HepG2 (cell line): ENCODE data around the gene HSPA1L. TPM values are rescaled to one million over a fixed set of nuclear protein-coding genes. Genes with fewer than 3 reads are reported as not detected.
A peak's percentile ranks its signal among the peaks of the same experiment; 100 is the strongest.

Source experiments
- ARID5B ChIP-seq: IDR thresholded peaks from 2 replicates; pipeline ENCODE4 v1.4.0; 2020; ENCODE audit warnings: mild to moderate bottlenecking, missing genetic modification reagents
- ARNT2 ChIP-seq: sonication (generic); formaldehyde crosslinking; IDR thresholded peaks from 2 replicates; pipeline ENCODE4 v1.8.0; 2022; ENCODE audit warnings: mild to moderate bottlenecking, low read depth, missing genetic modification reagents, moderate library complexity
- ESRRA ChIP-seq: sonication (generic); formaldehyde crosslinking; IDR thresholded peaks from 2 replicates; pipeline ENCODE4 v1.5.1; 2020; ENCODE audit warnings: mild to moderate bottlenecking, low read depth, missing genetic modification reagents
- GABPA ChIP-seq, 2 experiments: IDR thresholded peaks; 2 replicates each; pipeline ENCODE4 v1.6.1; 2011 to 2016; ENCODE audit warnings: low read depth in 2 of 2, low read length in 1 of 2, missing biosample characterization in 1 of 2, missing genetic modification characterization in 1 of 2
- MLXIP ChIP-seq: sonication (generic); formaldehyde crosslinking; IDR thresholded peaks from 2 replicates; pipeline ENCODE4 v1.9.0; 2021; ENCODE audit warnings: missing genetic modification reagents, borderline replicate concordance
- NFAT5 ChIP-seq: sonication (generic); formaldehyde crosslinking; IDR thresholded peaks from 2 replicates; pipeline ENCODE4 v1.4.0; 2020; ENCODE audit warnings: missing genetic modification reagents
- NR2F2 ChIP-seq: IDR thresholded peaks from 2 replicates; pipeline ENCODE4 v1.6.1; 2012; ENCODE audit warnings: low read depth, inconsistent platforms, borderline replicate concordance
- THAP7 ChIP-seq: sonication (generic); formaldehyde crosslinking; IDR thresholded peaks from 2 replicates; pipeline ENCODE4 v1.8.1; 2023; ENCODE audit warnings: mild to moderate bottlenecking, missing genetic modification reagents
- ZBED4 ChIP-seq: sonication (generic); formaldehyde crosslinking; IDR thresholded peaks from 2 replicates; pipeline ENCODE4 v1.4.0; 2020; ENCODE audit warnings: missing genetic modification reagents, borderline replicate concordance
- polyA plus RNA-seq, 8 experiments: library from polyadenylated mRNA; depleted of rRNA in 3 of 8; stranded (reverse) in 7 of 8; unstranded in 1 of 8; fragments of >200 nt; fragmentation: Illumina TruSeq in 4 of 8; extraction: Trizol in 4 of 8; gene quantifications; 2 replicates each; pipeline versions ENCODE4 v1.2.1 to v1.2.3, GENCODE V29; 2011 to 2016; ENCODE audit warnings: low read depth in 4 of 8, missing spikeins in 1 of 8, mixed read lengths in 1 of 8; ENCODE audit not compliant: insufficient read depth in 1 of 8
- total RNA-seq, 5 experiments: library from RNA; depleted of rRNA; stranded (reverse); fragments of >200 nt; fragmentation: Illumina TruSeq; extraction: Trizol; gene quantifications; 2 replicates each; pipeline ENCODE4 v1.2.3, GENCODE V29; 2016; ENCODE audit warnings: low read depth in 1 of 5

Gene HSPA1L
- total and polyA plus RNA-seq, 2 of the 13 experiments (the other 11 are each of a cell fraction or from before 2014, with no cell fraction given): 0.55 to 1.0 TPM

GRCh38 chr6:31806470-31807272 lies 8.4 kb downstream of the HSPA1L start, which contains the start of gene LSM2 (continued):
- TF ChIP-seq MLXIP (CRISPR knock-in tag) (peak; percentile 81; the same call in 1 of the 2 replicates), NFAT5 (CRISPR knock-in tag) (no peak), GABPA (IDR thresholded peaks at IDR 0.05; ENCODE audit: low read depth, low read length) (peak; percentile 56), GABPA (CRISPR knock-in tag; IDR thresholded peaks at IDR 0.05; ENCODE audit: low read depth) (peak; percentile 65; the same call in 1 of the 2 replicates), NR2F2 (peak; percentile 55; the same call in 1 of the 2 replicates), ARNT2 (peak; percentile 97), ZBED4 (CRISPR knock-in tag) (peak; percentile 99), ESRRA (peak; percentile 84), ARID5B (CRISPR knock-in tag) (peak; percentile 79; the same call in 1 of the 2 replicates), THAP7 (CRISPR knock-in tag) (peak; percentile 91; the same call in 1 of the 2 replicates)
